NCI-H510A treated with DMSO at 0.1 percent for 48 hours (cell line): ENCODE data around the gene CORO1C.

Experiments used
- DNase-seq: peaks from one replicate; lab custom pipeline; 2025; lab: John Stamatoyannopoulos, UW

Gene CORO1C

GRCh38 chr12:108599948-108600701 lies 131.2 kb downstream of the CORO1C start:
- DNase-seq, result no peak

- no peak for DNase-seq
Measured at GRCh38 chr12:108599541-108599940, 131.8 kb downstream of the CORO1C start.

GRCh38 chr12:108598553-108599250 lies 132.6 kb downstream of the CORO1C start:
- DNase-seq, result no peak

- no peak for DNase-seq
Measured at GRCh38 chr12:108597559-108598471, 133.5 kb downstream of the CORO1C start, which contains the start of gene TMEM119. TSS of gene TMEM119 (minus strand) at chr12:108598084. CDS start at chr12:108592383, 5,701 bp downstream.

GRCh38 chr12:108596854-108597558 lies 134.3 kb downstream of the CORO1C start:
- no peak for DNase-seq

GRCh38 chr12:108595711-108596647 lies 135.3 kb downstream of the CORO1C start:
- no peak for DNase-seq
